ENCODE results near the gene NECTIN1. TPM values are rescaled to one million over a fixed set of nuclear protein-coding genes. Genes with fewer than 3 reads are reported as not detected.

NECTIN1 gene
- total and polyA plus RNA-seq, 2 of the 4 experiments (the other 2 are of a cell fraction), result 2.3 to 4.2 TPM

DNA sequence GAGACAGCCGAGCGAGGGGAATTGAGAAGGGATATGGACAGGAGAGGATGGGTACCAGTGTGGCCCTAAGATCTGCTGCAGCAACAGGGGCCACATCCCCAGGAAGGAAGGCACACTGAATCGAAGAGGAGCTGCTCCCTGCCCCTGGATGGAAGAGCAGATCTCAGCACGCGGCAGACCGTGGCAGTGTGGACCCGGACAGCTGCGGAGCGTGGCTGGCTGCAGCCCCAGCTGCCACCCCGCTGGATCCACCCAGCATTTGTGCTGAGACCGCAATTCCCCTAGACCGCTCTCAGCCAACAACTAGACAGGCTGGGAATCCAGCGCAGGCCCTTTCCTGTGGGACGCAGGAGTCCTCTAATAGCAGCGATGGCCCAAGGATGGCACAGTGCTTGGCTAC is 94.7 kb downstream of the NECTIN1 start:
- H3K4me1 ChIP-seq (ENCODE audit: control insufficient read depth, insufficient read depth, low read length), result no peaks in the 10 kb centered on the region
- H3K79me1 ChIP-seq (ENCODE audit: low read depth in 1 of 2, low read length in 2 of 2), result no peaks in the 10 kb centered on the region
- no TSS peak for BruUV-seq (replicated peaks)
- no peak overlapping the region for H2BK20ac ChIP-seq (ENCODE audit: low read depth, low read length)
- dilution Hi-C loops (cut with HindIII; ENCODE audit: low sequenced_read_pairs, unreplicated experiment) (no loop called here), intact Hi-C loops (cut with micrococcal nuclease) (no loop called here), in situ Hi-C loops (cut with MboI; ENCODE audit: low sequenced_read_pairs) (no loop called here)
- 95% methylated on average over 4 of the region's 15 CpGs; no CpG with 5 or more reads in 1 of the 2 experiments for WGBS, 2 experiments (ENCODE audit: extremely low coverage in 2 of 2, insufficient read length in 1 of 2)
- no peak overlapping the region for H3K9ac ChIP-seq (ENCODE audit: low read depth, low read length)
- no peak overlapping the region for H2AFZ ChIP-seq (replicated peaks; ENCODE audit: low read length, poor library complexity)
- DNase-seq, result no peak
- H3K27me3 ChIP-seq (ENCODE audit: control insufficient read depth, insufficient read depth, low read length), result peaks cover 54% of the 10 kb centered on the region
- no peak overlapping the region for H2AK9ac ChIP-seq (replicated peaks; ENCODE audit: low read depth, low read length, poor library complexity)
- POLR2A ChIA-PET (ENCODE audit: unreplicated experiment), result no interaction called here
- H3K4ac ChIP-seq (ENCODE audit: low read depth, low read length), result no peak overlapping the region
- H3K18ac ChIP-seq (ENCODE audit: low read depth, low read length), result no peak overlapping the region
- no peak overlapping the region for H2BK5ac ChIP-seq (ENCODE audit: low read depth, low read length, poor library complexity, severe bottlenecking)
- H3K23ac ChIP-seq (ENCODE audit: low read depth, low read length), result no peak overlapping the region
- H4K8ac ChIP-seq (ENCODE audit: low read depth in 2 of 2, low read length in 2 of 2), result no peak overlapping the region
- no peaks in the 10 kb centered on the region for H4K20me1 ChIP-seq (ENCODE audit: insufficient read depth, low read length)
- no peak overlapping the region for H4K91ac ChIP-seq (ENCODE audit: insufficient read depth, low read depth, low read length)
- CTCF ChIA-PET, result no interaction called here
- H3K14ac ChIP-seq (replicated peaks; ENCODE audit: low read depth, low read length), result no peak overlapping the region
- no peak overlapping the region for H3K56ac ChIP-seq (ENCODE audit: extremely low read depth, insufficient read depth, low read length)
- no peak overlapping the region for H2BK15ac ChIP-seq (ENCODE audit: low read depth, low read length)
- no peak overlapping the region for H2BK120ac ChIP-seq (ENCODE audit: low read depth, low read length)
- no peak for ATAC-seq (ENCODE audit: low read depth)
- H4K5ac ChIP-seq (ENCODE audit: low read depth, low read length), result no peak overlapping the region
- H3K4me3 ChIP-seq (ENCODE audit: insufficient read depth, low read depth, low read length), result no peak overlapping the region
- TF ChIP-seq, protein P1, sequence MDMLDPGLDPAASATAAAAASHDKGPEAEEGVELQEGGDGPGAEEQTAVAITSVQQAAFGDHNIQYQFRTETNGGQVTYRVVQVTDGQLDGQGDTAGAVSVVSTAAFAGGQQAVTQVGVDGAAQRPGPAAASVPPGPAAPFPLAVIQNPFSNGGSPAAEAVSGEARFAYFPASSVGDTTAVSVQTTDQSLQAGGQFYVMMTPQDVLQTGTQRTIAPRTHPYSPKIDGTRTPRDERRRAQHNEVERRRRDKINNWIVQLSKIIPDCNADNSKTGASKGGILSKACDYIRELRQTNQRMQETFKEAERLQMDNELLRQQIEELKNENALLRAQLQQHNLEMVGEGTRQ (IDR thresholded peaks at IDR 0.05; ENCODE audit: low read depth, low read length), result no peak
- no peak for TF ChIP-seq CEBPB (IDR thresholded peaks at IDR 0.05; ENCODE audit: low read depth, low read length)
- TF ChIP-seq BHLHE40 (IDR thresholded peaks at IDR 0.05; ENCODE audit: low read depth, low read length), result no peak
- TF ChIP-seq, protein P2, sequence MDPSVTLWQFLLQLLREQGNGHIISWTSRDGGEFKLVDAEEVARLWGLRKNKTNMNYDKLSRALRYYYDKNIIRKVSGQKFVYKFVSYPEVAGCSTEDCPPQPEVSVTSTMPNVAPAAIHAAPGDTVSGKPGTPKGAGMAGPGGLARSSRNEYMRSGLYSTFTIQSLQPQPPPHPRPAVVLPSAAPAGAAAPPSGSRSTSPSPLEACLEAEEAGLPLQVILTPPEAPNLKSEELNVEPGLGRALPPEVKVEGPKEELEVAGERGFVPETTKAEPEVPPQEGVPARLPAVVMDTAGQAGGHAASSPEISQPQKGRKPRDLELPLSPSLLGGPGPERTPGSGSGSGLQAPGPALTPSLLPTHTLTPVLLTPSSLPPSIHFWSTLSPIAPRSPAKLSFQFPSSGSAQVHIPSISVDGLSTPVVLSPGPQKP (IDR thresholded peaks at IDR 0.05; ENCODE audit: borderline replicate concordance, low read depth, low read length), result no peak
- no peak for TF ChIP-seq CTCF (conservative IDR thresholded peaks at IDR 0.05; ENCODE audit: low read depth, low read length)
- TF ChIP-seq POLR2A (IDR thresholded peaks at IDR 0.05; ENCODE audit: low read depth, low read length), result no peak
- no peak for TF ChIP-seq NFE2L2 (IDR thresholded peaks at IDR 0.05; ENCODE audit: low read depth, low read length)
- no peak for TF ChIP-seq CHD1 (IDR thresholded peaks at IDR 0.05; ENCODE audit: low read depth, low read length)
- no peak for TF ChIP-seq MAZ (IDR thresholded peaks at IDR 0.05; ENCODE audit: borderline replicate concordance, low read depth, low read length)
- TF ChIP-seq RAD21 (IDR thresholded peaks at IDR 0.05; ENCODE audit: low read length), result no peak
- no peak overlapping the region for H2AK5ac ChIP-seq (ENCODE audit: low read depth, low read length)
- H3K36me3 ChIP-seq (ENCODE audit: control insufficient read depth, insufficient read depth, low read length), result no peaks in the 10 kb centered on the region
- 0 out of 2 replicates have a peak, but pooled peaks cover 3% of the 10 kb centered on the region for H3K9me3 ChIP-seq (ENCODE audit: control insufficient read depth, insufficient read depth, low read length)
- H3K4me2 ChIP-seq (ENCODE audit: low read depth, low read length), result no peak overlapping the region
- no peaks in the 10 kb centered on the region for H3K9me1 ChIP-seq (ENCODE audit: insufficient read depth, low read length)
- no peak overlapping the region for H3K27ac ChIP-seq (ENCODE audit: insufficient read depth, low read length)

Measured in IMR-90 (cell line).